Measurements from ENCODE around the gene RAB11FIP5. TPM values are rescaled to one million over a fixed set of nuclear protein-coding genes. Genes with fewer than 3 reads are reported as not detected.

RAB11FIP5 gene
- total and polyA plus RNA-seq, 9 of the 15 experiments (the other 6 are each of a cell fraction or from before 2014, with no cell fraction given): 1.7 to 14.4 (median 6.4) TPM

GRCh38 chr2:73063909-73064875, 48.6 kb downstream of the RAB11FIP5 start (continued):
- TF ChIP-seq EZH2 (IDR thresholded peaks at IDR 0.05; ENCODE audit: borderline replicate concordance, low read depth, low read length): no peak
- TF ChIP-seq, protein P1, sequence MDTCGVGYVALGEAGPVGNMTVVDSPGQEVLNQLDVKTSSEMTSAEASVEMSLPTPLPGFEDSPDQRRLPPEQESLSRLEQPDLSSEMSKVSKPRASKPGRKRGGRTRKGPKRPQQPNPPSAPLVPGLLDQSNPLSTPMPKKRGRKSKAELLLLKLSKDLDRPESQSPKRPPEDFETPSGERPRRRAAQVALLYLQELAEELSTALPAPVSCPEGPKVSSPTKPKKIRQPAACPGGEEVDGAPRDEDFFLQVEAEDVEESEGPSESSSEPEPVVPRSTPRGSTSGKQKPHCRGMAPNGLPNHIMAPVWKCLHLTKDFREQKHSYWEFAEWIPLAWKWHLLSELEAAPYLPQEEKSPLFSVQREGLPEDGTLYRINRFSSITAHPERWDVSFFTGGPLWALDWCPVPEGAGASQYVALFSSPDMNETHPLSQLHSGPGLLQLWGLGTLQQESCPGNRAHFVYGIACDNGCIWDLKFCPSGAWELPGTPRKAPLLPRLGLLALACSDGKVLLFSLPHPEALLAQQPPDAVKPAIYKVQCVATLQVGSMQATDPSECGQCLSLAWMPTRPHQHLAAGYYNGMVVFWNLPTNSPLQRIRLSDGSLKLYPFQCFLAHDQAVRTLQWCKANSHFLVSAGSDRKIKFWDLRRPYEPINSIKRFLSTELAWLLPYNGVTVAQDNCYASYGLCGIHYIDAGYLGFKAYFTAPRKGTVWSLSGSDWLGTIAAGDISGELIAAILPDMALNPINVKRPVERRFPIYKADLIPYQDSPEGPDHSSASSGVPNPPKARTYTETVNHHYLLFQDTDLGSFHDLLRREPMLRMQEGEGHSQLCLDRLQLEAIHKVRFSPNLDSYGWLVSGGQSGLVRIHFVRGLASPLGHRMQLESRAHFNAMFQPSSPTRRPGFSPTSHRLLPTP (IDR thresholded peaks at IDR 0.05; ENCODE audit: borderline replicate concordance, extremely low read depth, insufficient read length): no peak
- TF ChIP-seq ATF7 (IDR thresholded peaks at IDR 0.05): peak; percentile 30; the same call in 1 of the 2 replicates
- TF ChIP-seq MECOM (CRISPR knock-in tag; IDR thresholded peaks at IDR 0.05): no peak
- no peak for TF ChIP-seq RBFOX2 (IDR thresholded peaks at IDR 0.05; ENCODE audit: low read depth, low read length)
- TF ChIP-seq PYGO2 (tag; IDR thresholded peaks at IDR 0.05): no peak
- TF ChIP-seq, protein P2, sequence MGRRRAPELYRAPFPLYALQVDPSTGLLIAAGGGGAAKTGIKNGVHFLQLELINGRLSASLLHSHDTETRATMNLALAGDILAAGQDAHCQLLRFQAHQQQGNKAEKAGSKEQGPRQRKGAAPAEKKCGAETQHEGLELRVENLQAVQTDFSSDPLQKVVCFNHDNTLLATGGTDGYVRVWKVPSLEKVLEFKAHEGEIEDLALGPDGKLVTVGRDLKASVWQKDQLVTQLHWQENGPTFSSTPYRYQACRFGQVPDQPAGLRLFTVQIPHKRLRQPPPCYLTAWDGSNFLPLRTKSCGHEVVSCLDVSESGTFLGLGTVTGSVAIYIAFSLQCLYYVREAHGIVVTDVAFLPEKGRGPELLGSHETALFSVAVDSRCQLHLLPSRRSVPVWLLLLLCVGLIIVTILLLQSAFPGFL (CRISPR knock-in tag; IDR thresholded peaks at IDR 0.05): no peak
- no peak for TF ChIP-seq KLF13 (tag; IDR thresholded peaks at IDR 0.05; ENCODE audit: borderline replicate concordance, low read depth)
- TF ChIP-seq ZNF79 (CRISPR knock-in tag; IDR thresholded peaks at IDR 0.05; ENCODE audit: low read depth): no peak
- TF ChIP-seq, protein P3, sequence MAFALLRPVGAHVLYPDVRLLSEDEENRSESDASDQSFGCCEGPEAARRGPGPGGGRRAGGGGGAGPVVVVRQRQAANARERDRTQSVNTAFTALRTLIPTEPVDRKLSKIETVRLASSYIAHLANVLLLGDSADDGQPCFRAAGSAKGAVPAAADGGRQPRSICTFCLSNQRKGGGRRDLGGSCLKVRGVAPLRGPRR (CRISPR knock-in tag; IDR thresholded peaks at IDR 0.05): no peak
- TF ChIP-seq, protein P4, sequence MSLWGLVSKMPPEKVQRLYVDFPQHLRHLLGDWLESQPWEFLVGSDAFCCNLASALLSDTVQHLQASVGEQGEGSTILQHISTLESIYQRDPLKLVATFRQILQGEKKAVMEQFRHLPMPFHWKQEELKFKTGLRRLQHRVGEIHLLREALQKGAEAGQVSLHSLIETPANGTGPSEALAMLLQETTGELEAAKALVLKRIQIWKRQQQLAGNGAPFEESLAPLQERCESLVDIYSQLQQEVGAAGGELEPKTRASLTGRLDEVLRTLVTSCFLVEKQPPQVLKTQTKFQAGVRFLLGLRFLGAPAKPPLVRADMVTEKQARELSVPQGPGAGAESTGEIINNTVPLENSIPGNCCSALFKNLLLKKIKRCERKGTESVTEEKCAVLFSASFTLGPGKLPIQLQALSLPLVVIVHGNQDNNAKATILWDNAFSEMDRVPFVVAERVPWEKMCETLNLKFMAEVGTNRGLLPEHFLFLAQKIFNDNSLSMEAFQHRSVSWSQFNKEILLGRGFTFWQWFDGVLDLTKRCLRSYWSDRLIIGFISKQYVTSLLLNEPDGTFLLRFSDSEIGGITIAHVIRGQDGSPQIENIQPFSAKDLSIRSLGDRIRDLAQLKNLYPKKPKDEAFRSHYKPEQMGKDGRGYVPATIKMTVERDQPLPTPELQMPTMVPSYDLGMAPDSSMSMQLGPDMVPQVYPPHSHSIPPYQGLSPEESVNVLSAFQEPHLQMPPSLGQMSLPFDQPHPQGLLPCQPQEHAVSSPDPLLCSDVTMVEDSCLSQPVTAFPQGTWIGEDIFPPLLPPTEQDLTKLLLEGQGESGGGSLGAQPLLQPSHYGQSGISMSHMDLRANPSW (CRISPR knock-in tag; IDR thresholded peaks at IDR 0.05): no peak
- no peak for TF ChIP-seq ZSCAN32 (CRISPR knock-in tag; IDR thresholded peaks at IDR 0.05)
- TF ChIP-seq ZNF780A (CRISPR knock-in tag; IDR thresholded peaks at IDR 0.05): no peak
- TF ChIP-seq TRIM24 (IDR thresholded peaks at IDR 0.05): no peak
- no peak for TF ChIP-seq GTF2B (IDR thresholded peaks at IDR 0.05; ENCODE audit: extremely low read depth, insufficient read length)
- no peak for TF ChIP-seq KAT7 (CRISPR knock-in tag; IDR thresholded peaks at IDR 0.05; ENCODE audit: borderline replicate concordance)
- no peak for TF ChIP-seq HDAC3 (IDR thresholded peaks at IDR 0.05; ENCODE audit: borderline replicate concordance, partially characterized antibody)
- TF ChIP-seq ZNF253 (CRISPR knock-in tag; conservative IDR thresholded peaks at IDR 0.05): no peak
